Measurements from ENCODE around the gene POLR2E. TPM values are rescaled to one million over a fixed set of nuclear protein-coding genes. Genes with fewer than 3 reads are reported as not detected.

The POLR2E gene
- total and polyA plus RNA-seq, 2 of the 8 experiments (the other 6 are each of a cell fraction or from before 2014, with no cell fraction given) = 281 to 381 TPM

DNA sequence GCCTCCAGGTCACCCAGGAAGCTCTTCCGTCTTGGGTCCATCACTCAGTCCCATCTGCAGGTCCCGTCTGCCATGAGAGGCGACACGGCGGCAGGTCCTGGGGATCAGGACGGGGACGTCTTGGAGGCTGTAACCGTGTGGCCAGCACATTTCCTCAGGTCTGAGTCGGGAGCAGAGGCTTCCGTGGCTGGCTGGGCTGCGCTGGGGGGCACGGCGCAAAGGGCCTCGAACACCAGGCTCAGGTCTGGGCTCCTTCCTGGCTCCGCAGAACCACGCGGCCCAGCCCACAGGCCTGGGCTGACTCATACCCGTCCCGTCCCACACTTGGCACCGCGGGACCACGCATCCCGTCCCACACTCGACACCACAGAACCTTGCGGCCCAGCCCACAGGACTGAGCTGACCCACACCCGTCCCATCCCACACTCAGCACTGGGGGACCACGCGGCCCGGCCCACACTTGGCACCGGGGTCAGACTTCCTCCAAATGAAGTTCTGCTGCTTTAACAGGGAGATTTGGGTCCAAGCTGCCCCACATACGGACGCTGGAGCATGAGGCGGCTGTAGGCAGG lies 48.7 kb upstream of the POLR2E start (continued):
- TF ChIP-seq FOSL1 (IDR thresholded peaks at IDR 0.05; ENCODE audit: insufficient read depth, low read depth, low read length) (no peak), KDM4A (IDR thresholded peaks at IDR 0.05; ENCODE audit: low read depth, low read length, severe bottlenecking) (no peak)
